OCI-LY7 (cell line): Measurements from ENCODE around the gene RPL35. TPM values are rescaled to one million over a fixed set of nuclear protein-coding genes. Genes with fewer than 3 reads are reported as not detected.

ENCODE experiments used
- BruUV-seq: library from RNA; stranded (reverse); fragments of 400-500 nt; replicated peaks from 2 replicates; lab custom pipeline; 2021; lab: Mats Ljungman, UMichigan
- CTCF ChIA-PET: fragments of 300-600 bp; sonication (Branson Sonifier 250); formaldehyde crosslinking; loops from one replicate; lab custom pipeline; 2022; ENCODE audit warnings: antibody characterized with exemption; ENCODE audit not compliant: unreplicated experiment; lab: Charles Lee
- POLR2A ChIA-PET: fragments of 300-600 bp; sonication (Branson Sonifier 250); formaldehyde crosslinking; loops from one replicate; lab custom pipeline; 2022; ENCODE audit warnings: antibody characterized with exemption; lab: Charles Lee
- DNase-seq: peaks from one replicate; pipeline ENCODE4 v3.0.0-alpha.2; 2015; ENCODE audit warnings: low spot score
- H2AFZ ChIP-seq: fragments of 200-600 bp; sonication (generic), shearing (Covaris generic); 2 replicates; pipeline ENCODE4 v1.6.1; 2014; ENCODE audit warnings: mild to moderate bottlenecking, antibody characterized with exemption, low read length, moderate library complexity
- H3K27ac ChIP-seq: fragments of 200-600 bp; sonication (generic); 2 replicates; pipeline ENCODE4 v1.5.1; 2014; ENCODE audit warnings: mixed run types, low read depth, mild to moderate bottlenecking, moderate library complexity, low read length, inconsistent platforms; ENCODE audit not compliant: poor library complexity, severe bottlenecking
- H3K36me3 ChIP-seq: fragments of 200-600 bp; sonication (generic); 2 replicates; pipeline ENCODE4 v1.6.1; 2014; ENCODE audit warnings: mild to moderate bottlenecking, antibody characterized with exemption, low read length, moderate library complexity, mixed read lengths; ENCODE audit not compliant: insufficient read depth
- H3K4me1 ChIP-seq: fragments of 200-600 bp; sonication (generic); 2 replicates; pipeline ENCODE4 v1.5.1; 2014; ENCODE audit warnings: mild to moderate bottlenecking, low read length; ENCODE audit not compliant: insufficient read depth, poor library complexity, severe bottlenecking
- H3K4me2 ChIP-seq: fragments of 200-600 bp; sonication (generic); 2 replicates; pipeline ENCODE4 v1.6.1; 2014; ENCODE audit warnings: mild to moderate bottlenecking, low read length
- H3K4me3 ChIP-seq: fragments of 200-600 bp; sonication (generic); 2 replicates; pipeline ENCODE4 v1.5.1; 2014; ENCODE audit warnings: mild to moderate bottlenecking, low read depth, low read length; ENCODE audit not compliant: poor library complexity, severe bottlenecking
- H3K79me2 ChIP-seq: fragments of 200-600 bp; sonication (generic); 2 replicates; pipeline ENCODE4 v1.6.1; 2016; ENCODE audit warnings: low read depth, mild to moderate bottlenecking, low read length, moderate library complexity, mixed read lengths; ENCODE audit not compliant: insufficient read depth
- H3K9me2 ChIP-seq: fragments of 200-600 bp; sonication (generic); 2 replicates; pipeline ENCODE4 v1.6.1; 2016; ENCODE audit warnings: mild to moderate bottlenecking, low read length, mixed read lengths; ENCODE audit not compliant: insufficient read depth
- H3K9me3 ChIP-seq: fragments of 200-600 bp; sonication (generic); 2 replicates; pipeline ENCODE4 v1.6.1; 2014; ENCODE audit warnings: mild to moderate bottlenecking, mixed run types, low read length, mixed read lengths
- H4K20me1 ChIP-seq: fragments of 200-600 bp; sonication (generic); 2 replicates; pipeline ENCODE4 v1.6.1; 2014; ENCODE audit warnings: mild to moderate bottlenecking, antibody characterized with exemption, low read length, moderate library complexity, mixed read lengths; ENCODE audit not compliant: insufficient read depth
- EZH2phosphoT487 ChIP-seq: fragments of 200-600 bp; sonication (generic); IDR thresholded peaks from 2 replicates; pipeline ENCODE4 v1.6.1; 2018; ENCODE audit warnings: low read depth, borderline replicate concordance, mild to moderate bottlenecking, mixed run types, antibody characterized with exemption, low read length, moderate library complexity, mixed read lengths
- intact Hi-C: fragments of 100-400 bp; cut with micrococcal nuclease; formaldehyde crosslinking; loops from one replicate; pipeline ENCODE4 v1.10.0; 2022; ENCODE audit not compliant: unreplicated experiment
- total RNA-seq, 2 experiments: library from RNA; depleted of rRNA in 1 of 2; stranded (reverse); fragments of >200 nt in 1 of 2; shearing (Covaris generic) in 1 of 2; gene quantifications; 2 replicates each; pipeline ENCODE4 v1.2.3, GENCODE V29; 2014 to 2022
- TF ChIP-seq, protein P1 (sequence below): fragments of 200-600 bp; sonication (generic); conservative IDR thresholded peaks from 2 replicates; pipeline ENCODE4 v1.5.1; 2014; ENCODE audit warnings: mild to moderate bottlenecking, antibody characterized with exemption, low read length, moderate library complexity, mixed read lengths

Gene RPL35
- total RNA-seq, 2 experiments from 2014 or later = 1,713 to 6,190 TPM

DNA sequence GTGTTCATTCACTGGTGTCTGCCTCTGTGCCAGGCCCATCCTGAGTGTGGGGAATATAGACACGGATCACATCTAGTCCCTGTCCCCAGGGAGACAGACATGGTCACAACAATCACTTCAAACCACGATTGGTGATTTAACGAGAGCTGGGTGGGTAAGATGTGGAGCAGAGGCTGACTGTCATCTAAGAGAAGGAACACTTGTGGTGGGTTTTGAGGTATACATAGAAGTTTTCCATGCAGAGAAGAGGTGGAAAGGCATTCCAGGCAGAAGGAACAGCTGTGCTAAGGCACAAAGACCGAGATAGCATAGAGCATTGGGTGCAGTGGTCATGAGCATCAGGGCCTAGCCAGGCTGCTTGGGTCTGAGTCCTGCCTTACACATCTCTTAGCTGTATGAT, 31.2 kb downstream of the RPL35 start:
- Histone ChIP-seq H3K4me1 (no peaks in the 10 kb centered on the region), H3K4me3 (no peak overlapping the region), H3K9me2 (no peaks in the 10 kb centered on the region), H3K4me2 (no peak overlapping the region), H4K20me1 (no peaks in the 10 kb centered on the region), H3K9me3 (no peaks in the 10 kb centered on the region), H2AFZ (no peak overlapping the region), H3K27ac (no peak overlapping the region), H3K36me3 (no peaks in the 10 kb centered on the region), H3K79me2 (no peaks in the 10 kb centered on the region)
- TF ChIP-seq EZH2phosphoT487 = no peak
- TF ChIP-seq, protein P1, sequence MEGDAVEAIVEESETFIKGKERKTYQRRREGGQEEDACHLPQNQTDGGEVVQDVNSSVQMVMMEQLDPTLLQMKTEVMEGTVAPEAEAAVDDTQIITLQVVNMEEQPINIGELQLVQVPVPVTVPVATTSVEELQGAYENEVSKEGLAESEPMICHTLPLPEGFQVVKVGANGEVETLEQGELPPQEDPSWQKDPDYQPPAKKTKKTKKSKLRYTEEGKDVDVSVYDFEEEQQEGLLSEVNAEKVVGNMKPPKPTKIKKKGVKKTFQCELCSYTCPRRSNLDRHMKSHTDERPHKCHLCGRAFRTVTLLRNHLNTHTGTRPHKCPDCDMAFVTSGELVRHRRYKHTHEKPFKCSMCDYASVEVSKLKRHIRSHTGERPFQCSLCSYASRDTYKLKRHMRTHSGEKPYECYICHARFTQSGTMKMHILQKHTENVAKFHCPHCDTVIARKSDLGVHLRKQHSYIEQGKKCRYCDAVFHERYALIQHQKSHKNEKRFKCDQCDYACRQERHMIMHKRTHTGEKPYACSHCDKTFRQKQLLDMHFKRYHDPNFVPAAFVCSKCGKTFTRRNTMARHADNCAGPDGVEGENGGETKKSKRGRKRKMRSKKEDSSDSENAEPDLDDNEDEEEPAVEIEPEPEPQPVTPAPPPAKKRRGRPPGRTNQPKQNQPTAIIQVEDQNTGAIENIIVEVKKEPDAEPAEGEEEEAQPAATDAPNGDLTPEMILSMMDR = no peak
- DNase-seq = no peak
- no TSS peak for BruUV-seq
- CTCF ChIA-PET = no interaction called here
- intact Hi-C loops = no loop called here
- POLR2A ChIA-PET = interaction anchor here (0.8 kb wide), 1 partner anchor 62 kb away, joined by 4 read pairs; no protein-coding TSS in a partner anchor

DNA sequence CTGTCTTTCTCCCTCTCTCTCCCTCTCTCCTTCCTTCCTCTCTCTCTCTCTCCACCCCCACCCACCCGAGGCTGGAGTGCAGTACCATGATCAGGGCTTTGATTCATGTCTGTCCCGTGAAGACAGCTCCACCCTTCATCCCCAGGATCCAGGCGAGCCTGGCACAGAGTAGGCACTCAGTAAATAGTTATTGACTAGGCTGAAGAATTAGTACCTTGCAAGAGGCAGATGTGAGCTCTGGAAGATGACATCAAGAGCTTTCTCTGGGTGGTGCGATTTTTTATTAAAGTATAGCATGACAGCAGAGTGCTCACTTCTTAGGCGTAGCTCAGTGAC, 32.5 kb downstream of the RPL35 start:
- Histone ChIP-seq H3K4me1 (peaks cover 12% of the 10 kb centered on the region), H3K9me2 (no peaks in the 10 kb centered on the region), H3K27ac (no peak overlapping the region), H3K9me3 (no peaks in the 10 kb centered on the region), H2AFZ (no peak overlapping the region), H3K4me3 (no peak overlapping the region), H3K36me3 (no peaks in the 10 kb centered on the region), H3K4me2 (no peak overlapping the region), H4K20me1 (no peaks in the 10 kb centered on the region), H3K79me2 (no peaks in the 10 kb centered on the region)
- ChIA-PET POLR2A (interaction anchor here (0.6 to 1.1 kb wide), 2 partner anchors 15 to 305 kb away, joined by 3 read pairs; no protein-coding TSS in a partner anchor), CTCF (no interaction called here)
- intact Hi-C loops = no loop called here
- TF ChIP-seq, protein P1 = no peak
- TF ChIP-seq EZH2phosphoT487 = no peak
- no TSS peak for BruUV-seq
- no peak for DNase-seq

DNA sequence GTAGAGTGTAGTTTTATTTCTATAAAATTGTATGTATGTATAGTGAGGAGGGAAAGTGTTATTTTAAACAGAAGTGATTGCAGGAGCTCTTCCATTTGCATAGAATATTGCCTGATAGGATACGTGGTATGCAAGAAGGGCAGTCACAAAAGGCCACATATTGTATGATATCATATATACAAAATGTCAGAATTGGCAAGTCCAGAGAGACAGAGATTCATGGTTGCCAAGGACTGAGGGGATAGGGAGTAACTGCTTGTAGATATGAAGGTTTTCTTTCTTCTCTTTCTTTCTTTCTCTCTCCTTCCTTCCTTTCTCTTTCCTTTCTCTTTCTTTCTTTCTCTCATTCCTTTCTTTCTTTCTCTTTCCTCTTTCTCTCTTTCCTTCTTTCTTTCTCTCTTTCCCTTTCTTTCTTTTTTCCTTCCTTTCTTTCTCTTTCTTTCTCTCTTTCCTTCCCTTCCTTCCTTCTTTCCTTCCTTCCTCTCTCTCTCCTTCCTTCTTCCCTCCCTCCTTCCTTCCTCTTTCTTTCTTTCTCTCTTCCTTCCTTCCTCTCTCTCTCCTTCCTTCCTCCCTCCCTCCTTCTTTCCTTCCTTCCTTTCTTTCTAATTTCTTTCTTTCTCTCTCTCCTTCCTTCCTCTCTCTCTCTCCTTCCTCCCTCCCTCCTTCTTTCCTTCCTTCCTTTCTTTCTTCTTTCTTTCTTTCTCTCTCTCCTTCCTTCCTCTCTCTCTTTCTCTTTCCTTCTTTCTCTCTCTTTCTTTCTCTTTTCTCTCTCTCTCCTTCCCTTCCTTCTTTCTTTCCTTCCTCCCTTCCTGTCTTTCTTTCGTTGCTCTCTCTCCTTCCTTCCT, 33.0 kb downstream of the RPL35 start:
- CTCF ChIA-PET = no interaction called here
- Histone ChIP-seq H3K9me3 (no peaks in the 10 kb centered on the region), H3K4me1 (peaks cover 17% of the 10 kb centered on the region), H3K36me3 (no peaks in the 10 kb centered on the region), H3K27ac (no peak overlapping the region), H3K4me3 (no peak overlapping the region), H4K20me1 (no peaks in the 10 kb centered on the region), H3K4me2 (no peak overlapping the region), H3K9me2 (no peaks in the 10 kb centered on the region), H3K79me2 (no peaks in the 10 kb centered on the region), H2AFZ (no peak overlapping the region)
- TF ChIP-seq, protein P1 = no peak
- no peak for TF ChIP-seq EZH2phosphoT487
- DNase-seq = no peak
- no TSS peak for BruUV-seq
- intact Hi-C loops = no loop called here
- POLR2A ChIA-PET = interaction anchor here (1.0 kb wide), 1 partner anchor 11 kb away, joined by 4 read pairs; no protein-coding TSS in a partner anchor
